ENCODE data around the gene GLRX3. TPM values are rescaled to one million over a fixed set of nuclear protein-coding genes. Genes with fewer than 3 reads are reported as not detected.
"Not testable (repeated sequence)": the region's sequence is repeated elsewhere in the genome, so short reads cannot be mapped to it uniquely, and the experiment has no call there.

The GLRX3 gene
- total RNA-seq, result 50.1 TPM

DNA sequence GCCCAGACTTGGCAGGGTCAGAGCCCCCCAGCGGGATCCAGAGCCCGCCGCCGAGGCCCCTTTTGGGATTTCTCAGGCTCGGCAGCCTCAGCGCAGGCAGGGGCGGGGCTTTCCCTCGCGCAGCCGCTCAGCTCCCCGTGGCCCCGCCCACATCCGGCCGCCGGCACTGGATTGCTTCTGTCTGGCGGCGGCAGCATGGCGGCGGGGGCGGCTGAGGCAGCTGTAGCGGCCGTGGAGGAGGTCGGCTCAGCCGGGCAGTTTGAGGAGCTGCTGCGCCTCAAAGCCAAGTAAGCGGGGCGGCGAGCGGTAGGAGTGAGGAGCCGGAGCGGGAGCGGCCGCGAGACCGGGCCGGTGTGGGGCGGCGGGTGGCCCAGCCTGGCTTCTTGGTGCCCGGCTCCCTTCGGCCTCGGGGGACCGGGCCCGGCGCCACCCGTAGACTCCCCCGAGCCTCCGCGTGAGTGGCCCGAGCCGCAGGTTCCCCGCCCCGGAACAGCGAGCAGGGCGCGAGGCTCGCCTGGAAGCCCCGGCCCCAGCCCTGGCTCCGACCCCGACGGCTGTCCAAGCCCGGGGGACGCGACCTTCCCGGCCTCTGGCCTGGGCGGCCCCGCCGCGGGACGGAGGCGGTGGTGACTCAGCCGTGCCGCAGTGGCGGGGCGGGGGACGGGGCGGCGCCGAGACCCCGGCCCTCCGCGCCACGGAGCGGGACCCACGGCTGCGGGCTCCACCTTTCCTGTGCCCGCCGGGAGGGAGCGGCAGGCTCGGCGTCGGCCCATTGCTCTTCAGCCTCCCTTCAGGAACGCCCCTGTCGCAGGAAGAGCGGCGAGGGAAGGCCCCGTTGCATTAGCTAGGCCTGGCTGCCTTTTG, at the start of gene GLRX3:
TSS of gene GLRX3 (plus strand) at position 166 of the 864 bp plus-strand sequence. CDS start at position 196, 30 bp downstream.
- DNase-seq (ENCODE audit: low spot score), result peak; percentile 88

DNA sequence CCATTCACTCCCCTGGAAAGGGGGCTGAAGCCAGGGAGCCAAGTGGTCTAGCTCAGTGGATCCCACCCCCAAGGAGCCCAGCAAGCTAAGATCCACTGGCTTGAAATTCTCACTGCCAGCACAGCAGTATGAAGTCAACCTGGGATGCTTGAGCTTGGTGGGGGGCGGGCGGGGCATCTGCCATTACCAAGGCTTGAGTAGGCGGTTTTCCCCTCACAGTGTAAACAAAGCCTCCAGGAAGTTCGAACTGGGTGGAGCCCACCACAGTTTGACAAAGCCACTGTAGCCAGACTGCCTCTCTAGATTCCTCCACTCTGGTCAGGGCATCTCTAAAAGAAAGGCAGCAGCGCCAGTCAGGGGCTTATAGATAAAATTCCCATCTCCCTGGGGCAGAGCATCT, 45.6 kb upstream of the GLRX3 start:
- DNase-seq (ENCODE audit: low spot score), result not testable (repeated sequence)

DNA sequence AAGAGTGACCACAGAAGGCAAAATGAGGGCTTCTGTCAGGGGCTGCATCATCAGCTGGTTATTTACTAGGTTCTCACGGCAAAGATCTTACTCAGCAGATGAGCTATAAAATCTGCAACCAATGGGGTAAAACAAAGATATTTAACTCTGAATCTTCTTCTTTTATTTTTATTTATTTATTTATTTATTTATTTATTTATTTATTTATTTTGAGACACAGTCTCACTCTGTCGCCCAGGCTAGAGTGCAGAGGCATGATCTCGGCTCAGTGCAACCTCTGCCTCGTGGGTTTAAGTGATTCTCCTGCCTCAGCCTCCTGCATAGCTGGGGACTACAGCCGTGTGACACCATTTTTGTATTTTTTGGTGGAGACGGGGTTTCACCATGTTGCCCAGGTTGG, 36.8 kb upstream of the GLRX3 start:
- DNase-seq (ENCODE audit: low spot score), result no peak

DNA sequence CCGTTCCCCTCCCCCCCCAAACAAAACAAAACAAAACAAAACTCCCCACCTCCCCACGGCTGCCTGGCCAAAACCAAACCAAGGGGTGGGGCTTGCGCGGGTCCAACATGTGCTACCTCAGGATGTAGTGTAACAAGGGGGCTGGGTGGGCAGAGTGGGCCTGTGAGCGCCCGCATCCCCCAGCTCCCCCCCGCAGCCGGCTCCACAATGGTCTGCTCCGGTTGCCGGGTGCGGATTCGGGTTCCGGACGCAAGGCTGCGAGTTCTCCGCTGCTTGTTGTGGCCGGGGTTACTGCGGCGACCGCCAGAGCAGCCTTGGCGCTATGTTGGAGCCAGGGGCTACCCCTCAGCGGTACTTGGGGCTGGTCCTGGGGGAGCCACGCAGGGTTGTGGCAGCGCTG, 30.5 kb upstream of the GLRX3 start:
- no peak for DNase-seq (ENCODE audit: low spot score)

DNA sequence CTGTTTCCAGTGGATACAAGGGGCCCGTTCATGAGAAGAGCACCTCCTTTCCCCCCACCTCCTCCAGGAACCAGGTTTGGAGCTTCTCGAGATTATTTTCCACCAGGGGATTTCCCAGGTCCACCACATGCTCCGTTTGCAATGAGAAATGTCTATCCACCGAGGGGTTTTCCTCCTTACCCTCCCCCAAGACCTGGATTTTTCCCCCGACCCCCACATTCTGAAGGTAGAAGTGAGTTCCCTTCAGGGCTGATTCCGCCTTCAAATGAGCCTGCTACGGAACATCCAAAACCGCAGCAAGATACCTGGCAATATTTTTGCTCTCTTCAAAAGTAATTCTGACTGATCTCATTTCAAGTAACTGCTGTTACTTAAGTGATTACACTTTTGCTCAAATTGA, 28.0 kb upstream of the GLRX3 start:
- not testable (repeated sequence) for DNase-seq (ENCODE audit: low spot score)

DNA sequence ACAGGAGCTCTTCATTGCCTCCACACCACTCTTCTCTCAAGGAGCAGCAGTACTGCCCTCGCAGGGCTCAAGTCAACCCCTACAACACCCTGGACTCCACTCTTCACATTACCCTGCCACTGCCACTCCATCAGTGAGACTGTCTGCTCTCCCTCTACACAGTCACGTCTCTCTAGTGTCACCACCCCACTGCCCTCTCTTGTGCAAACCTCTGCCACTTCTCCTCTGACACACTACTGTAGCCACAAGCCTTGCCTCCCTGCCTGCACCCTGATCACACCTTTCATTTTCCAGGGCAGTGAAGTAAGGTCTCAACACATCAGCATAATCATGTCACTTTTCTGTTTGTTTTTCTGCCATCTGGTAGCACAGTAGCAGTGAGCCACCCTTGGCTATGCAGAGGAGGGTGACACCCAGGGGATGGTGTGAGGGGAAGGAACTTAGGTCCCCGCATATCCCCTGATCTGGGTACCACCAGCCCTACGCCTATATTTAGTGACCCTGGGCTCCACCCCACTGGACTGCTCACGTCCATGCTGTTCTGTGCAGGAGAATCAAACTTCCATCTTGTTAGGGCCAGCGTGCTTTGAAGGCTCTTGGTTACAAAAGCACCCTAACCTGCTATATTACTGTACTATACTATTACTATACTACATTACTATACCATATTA, 27.1 kb upstream of the GLRX3 start:
- DNase-seq (ENCODE audit: low spot score), result no peak

DNA sequence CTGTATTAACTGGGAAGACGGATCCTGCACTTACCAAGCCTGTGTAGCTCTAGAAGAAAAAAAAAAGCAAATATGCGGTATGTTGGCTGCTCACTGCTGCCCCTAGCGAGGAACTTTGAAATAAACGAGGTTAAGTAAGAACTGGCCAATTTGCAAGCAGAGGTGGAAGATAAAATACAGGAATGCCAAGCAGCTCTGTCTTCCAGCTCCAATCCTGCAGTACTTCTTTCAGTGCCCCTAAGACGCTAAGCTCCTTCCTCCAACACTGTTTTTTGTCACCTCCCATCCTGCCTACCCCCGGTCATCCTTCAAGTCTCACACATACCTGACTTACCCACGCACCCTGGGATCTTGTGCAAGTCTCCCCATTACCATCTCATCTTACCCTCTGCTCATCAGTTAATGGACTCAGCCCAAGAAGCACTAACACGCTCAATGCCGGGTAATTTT, 26.4 kb upstream of the GLRX3 start:
- peak; percentile 90 for DNase-seq (ENCODE audit: low spot score)

DNA sequence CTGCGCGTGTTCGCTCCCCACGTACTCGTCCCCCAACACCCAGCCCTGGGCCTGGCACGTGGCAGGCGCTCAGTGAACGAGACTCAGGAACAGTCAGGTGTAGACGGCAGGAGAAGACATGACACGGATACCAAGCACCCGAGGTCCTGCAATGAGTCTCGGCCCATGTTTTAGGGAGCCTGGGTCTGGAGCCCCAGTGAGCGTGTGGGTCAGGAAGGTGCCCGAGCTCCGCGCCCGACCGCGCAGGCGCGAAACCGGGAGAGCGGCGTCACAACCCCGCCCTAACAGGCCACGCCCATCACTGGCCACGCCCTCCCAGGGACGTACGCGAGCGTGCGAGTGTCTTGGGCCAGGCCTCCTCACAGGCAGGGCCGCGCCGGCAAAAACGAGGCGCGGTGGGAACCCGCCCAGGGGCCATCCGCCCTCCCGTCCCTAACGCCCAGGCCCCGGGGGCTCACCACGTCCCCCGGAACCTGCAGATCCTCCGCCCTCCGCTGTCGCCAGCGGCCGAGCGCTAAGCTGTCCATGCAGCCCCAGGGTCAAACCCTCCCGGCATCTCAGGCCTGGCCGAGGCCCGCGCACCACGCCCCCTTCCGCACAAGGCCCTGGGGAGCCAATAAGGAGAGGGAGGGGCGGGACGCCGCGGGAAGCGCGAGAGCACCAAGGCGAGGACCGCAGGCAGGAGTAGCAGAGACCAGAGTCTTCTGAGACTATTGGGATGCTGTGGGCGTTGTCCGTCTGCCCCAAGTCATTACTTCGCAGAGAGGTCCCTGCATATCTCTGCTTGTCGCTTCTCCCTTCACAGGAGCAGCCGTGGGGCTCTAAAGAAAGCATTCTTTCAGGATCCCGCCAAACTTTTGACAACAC, 25.7 kb upstream of the GLRX3 start, which contains the start of gene C10orf143:
TSS of gene C10orf143 (minus strand) at position 585 of the 867 bp plus-strand sequence. CDS start at position 527, 58 bp downstream.
- DNase-seq (ENCODE audit: low spot score), result peak; percentile 98

DNA sequence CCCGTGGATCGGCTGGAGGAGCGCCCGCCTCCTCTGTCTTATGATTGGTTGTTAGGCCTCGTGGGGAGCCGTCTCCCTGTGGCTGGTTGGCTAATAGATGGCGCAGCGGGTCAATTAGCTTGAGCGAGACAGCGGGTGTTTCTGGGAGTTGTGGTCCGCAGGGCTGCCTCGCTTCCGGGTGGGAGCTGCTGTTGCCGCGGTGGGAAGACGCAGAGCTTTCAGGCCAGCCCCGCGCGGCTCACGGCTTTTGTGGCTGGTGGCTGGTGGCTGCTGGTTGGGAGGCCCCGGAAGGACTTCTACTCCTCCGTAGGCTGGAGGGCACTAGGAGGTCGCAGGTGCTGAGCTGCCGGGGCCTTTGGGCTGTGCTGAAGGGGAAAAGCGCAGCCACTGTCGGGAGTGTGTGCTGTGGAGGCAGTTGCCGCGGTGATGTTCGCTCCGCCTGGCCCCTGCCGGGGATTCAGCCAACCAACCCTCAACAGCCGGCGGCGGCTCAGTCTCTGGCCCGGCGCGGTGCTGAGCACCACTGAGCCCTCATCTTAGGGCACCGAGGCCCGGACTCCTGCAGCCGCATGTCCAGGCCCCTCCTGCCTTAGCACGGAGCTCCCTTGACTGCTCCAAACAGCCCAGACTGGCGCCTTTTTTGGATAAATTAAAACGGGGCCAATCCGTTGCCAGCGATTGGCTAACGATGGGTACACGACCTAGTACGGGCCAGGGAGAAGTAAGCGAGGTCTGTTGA, 24.9 kb upstream of the GLRX3 start:
- peak; percentile 97 for DNase-seq (ENCODE audit: low spot score)

DNA sequence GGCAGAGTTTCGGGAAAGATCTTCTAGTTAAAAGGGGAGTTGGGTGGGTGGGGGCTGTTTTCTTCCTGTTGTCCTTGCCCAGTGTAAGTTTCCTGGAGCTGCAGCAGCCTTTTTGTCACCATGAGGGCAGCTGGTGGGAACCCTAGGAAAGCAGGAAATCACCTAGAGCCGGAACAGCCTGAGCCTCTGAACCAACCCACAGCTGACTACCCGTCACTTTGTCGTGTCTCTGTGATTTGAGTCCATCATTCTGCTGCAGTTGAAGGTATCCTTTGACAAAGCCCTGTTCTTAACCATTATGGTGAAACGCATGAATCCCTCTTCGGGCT, 24.4 kb upstream of the GLRX3 start:
- no peak for DNase-seq (ENCODE audit: low spot score)

DNA sequence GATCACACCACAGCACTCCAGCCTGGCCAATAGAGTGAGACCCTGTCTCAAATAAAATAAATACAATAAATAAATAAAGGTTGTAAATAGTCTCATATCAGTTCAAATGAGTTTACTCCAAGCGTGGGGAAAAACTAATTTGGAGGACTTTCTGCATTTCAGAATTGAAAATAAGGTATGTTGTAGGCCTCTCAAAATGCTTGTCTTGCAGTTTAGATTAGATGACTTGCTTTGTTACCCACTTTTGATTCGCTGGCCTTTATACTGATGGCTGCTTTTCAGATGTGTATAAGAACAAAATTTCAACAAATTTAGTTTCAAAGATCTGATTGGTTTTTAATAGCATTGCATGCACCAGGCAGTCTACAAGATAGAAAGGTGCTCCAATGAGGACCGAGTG, 23.4 kb upstream of the GLRX3 start:
- no peak for DNase-seq (ENCODE audit: low spot score)

DNA sequence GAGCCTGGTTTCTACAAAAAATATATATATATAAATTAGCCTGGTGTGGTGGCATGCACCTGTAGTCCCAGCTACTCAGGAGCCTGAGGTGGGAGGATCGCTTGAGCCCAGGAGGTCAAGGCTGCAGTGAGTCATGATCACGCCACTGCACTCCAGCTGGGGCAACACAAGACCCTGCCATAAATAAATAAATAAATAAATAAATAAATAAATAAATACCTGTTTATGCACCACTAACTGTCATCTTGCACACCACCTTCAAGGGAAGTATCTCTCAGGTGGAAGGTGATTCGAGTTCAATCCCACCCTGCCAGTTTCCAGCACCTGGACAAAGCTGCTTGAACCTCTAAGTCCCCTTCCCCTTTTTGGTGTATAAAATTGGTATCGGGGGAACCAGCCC, 19.2 kb upstream of the GLRX3 start:
- DNase-seq (ENCODE audit: low spot score), result not testable (repeated sequence)

DNA sequence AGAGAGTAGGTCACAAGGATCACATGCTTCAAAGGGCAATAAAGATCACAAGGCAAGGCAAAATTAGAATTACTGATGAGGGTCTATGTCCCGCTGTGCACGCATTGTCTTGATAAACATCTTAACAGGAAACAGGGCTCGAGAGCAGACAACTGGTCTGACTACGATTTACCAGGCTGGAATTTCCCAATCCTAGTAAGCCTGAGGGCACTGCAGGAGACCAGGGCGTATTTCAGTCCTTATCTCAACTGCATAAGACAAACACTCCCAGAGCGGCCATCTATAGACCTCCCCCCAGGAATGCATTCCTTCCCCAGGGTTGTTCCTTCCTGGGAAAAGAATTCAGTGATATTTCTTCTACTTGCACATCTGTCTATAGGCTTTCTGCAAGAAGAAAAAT, 18.7 kb upstream of the GLRX3 start:
- not testable (repeated sequence) for DNase-seq (ENCODE audit: low spot score)

DNA sequence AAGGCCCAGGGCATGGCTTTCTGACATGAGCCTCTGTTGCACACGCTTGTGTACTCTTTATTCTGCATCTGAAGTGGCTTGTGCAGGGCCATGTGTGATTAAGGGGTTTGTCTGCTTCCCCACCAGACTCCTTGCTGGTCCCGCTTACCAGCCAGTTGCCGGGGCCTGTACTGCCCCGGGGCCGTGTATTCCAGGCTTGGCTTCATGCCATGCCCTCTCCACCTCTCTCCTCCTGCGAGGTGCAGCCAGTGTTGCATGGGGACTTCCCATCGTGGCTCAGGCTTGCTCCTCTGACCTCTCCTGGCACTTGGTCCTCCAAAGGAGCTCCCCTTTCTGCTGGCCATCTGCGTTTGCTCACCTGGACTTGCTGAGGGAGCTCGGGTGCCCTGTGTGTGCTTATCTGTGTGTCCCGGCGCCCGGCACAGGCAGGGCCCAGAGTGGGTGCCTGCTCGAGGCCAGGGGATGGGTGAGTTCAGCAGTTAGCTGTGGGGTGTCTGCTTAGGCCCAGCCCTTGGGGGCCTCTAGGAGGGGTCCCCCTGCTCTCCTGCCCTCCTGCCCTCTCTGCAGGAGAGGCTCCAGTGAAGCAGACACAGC, 14.6 kb upstream of the GLRX3 start:
- DNase-seq (ENCODE audit: low spot score), result no peak

DNA sequence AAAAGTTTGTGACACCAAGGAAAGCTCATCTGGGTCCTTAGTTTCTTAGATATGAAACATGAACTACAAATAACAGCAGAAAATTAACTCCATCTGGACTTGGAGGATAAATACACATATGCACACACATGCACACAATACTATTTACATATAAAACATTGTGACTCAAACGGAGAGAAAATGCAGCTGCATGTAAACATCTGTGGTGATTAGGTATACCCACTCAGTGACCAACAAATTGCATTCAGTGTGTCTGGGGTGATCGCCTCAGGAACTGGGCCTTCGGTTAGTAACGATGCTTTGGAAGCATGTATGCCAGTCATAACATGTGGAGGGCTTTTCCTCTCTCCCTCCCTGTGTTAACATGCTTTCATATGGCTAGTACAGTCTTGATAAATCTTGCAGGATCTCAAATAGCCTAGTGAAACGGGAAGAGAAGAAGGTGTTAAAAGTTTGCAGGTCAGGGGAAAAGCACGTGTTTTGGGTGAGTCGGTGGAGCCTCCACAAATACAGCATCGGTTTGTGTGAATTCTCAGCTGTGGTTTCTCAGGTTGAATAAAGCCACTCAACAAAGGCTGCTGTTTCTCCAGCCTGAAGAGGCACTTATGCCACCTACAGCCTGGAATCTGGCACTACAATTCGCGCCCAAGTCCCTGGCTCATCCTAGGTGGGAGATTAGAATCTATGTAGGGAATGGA, 8.7 kb upstream of the GLRX3 start:
- peak; percentile 56 for DNase-seq (ENCODE audit: low spot score)

DNA sequence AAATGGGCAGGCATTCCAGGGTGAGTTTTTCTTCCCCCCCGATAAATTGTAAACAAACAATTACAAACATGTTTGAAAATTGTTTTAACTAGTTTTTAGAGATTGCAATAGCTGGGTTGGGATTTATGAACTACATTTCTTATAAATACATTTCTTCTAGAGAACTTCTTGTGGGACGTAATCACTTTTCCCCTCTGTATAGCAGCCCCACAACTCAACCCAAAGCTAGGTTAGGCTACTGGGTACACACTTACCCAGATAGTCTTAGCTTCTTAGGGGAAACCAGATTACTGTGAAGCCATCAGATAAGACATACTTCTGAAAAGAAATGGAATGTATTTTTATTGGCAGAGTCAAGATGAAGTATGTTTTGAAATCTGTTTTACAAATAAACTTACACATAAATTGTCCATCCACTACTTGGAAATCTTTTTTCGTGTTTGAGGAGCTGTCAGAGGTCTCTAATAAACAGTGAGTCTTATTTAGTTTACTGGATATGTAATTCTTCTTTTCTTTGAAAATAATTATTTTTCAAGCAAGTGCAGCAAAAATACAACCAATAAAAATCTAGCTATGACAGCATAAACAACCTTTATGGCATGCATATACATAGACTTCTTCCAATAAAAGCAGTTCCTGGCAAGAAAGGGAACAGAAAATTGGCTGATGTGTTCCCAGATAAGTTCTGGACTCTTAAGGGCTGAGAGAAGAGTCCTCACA, 8.0 kb upstream of the GLRX3 start:
- no peak for DNase-seq (ENCODE audit: low spot score)

DNA sequence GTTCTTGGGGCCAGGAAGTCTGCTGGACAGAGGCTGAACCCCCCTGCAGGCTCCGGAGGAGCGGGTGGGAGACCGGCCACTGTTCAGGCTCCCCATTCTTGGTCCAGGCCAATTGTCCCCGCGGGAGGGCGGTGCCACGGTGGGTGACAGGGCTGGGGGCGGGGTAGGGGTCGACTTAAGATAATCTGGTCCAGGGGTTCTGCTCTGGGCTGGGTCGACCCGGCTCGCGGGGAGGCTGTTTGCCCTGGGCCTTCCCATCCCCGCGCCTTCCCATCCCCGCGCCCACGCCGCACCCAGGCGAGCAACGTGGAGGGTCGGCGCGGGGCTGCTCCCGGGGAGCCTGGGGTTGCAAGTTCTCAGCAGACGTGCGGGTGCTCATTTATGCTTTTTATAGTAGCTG, 7.3 kb upstream of the GLRX3 start:
- no peak for DNase-seq (ENCODE audit: low spot score)

DNA sequence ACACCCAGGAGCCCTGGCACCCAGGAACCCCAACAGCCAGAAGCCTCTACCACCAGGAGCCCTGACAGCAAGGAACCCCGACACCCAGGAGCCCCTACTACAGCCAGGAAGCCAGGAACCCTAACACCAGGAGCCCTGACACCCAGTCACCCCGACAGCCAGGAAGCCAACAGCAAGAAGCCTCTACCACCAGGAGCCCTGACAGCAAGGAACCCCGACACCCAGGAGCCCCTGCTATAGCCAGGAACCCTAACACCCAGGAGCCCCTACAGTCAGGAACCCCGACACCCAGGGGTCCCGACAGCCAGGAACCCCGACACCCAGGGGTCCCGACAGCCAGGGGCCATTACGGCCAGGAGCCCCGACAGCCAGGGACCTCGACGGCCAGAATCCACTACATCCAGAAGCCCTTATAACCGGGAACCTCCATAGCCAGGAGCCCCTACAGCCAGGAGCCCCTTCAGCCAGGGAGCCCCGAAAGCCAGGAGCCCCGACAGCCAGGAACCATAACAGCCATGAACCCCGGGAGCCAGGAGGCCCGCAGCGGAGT, 440 bp upstream of the GLRX3 start:
- DNase-seq (ENCODE audit: low spot score), result no peak

DNA sequence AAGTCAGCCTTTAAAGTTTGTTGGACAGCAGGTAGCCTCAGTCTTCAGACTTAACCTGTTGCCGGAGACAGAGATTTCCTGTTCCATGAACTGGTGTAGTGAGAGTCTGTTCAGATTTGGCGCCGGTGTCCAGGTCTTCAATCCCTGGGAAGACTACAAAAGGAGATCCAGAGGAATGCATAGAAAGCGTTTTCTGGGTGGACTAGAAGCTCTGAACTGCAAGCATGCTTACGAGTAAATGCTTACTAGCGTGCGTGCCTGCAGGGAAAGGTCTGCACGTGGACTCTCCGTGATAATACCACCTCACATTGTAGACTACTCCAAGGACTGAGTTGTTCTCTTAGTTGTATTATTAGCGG, 878 bp downstream of the GLRX3 start:
- no peak for DNase-seq (ENCODE audit: low spot score)

Data from mucosa of gallbladder (tissue), 1 donor.